VCaP (cell line): ENCODE data around the gene ZNF117.
"Not testable (repeated sequence)": the region's sequence is repeated elsewhere in the genome, so short reads cannot be mapped to it uniquely, and the experiment has no call there.

ENCODE experiments used
- H3K27ac ChIP-seq: fragments of 450-650 bp; 2 replicates; pipeline ENCODE4 v1.5.1; 2017
- CTCF ChIP-seq: fragments of 450-650 bp; conservative IDR thresholded peaks from 2 replicates; pipeline ENCODE4 v1.5.1; 2017; ENCODE audit warnings: mild to moderate bottlenecking, moderate library complexity

Gene ZNF117

GRCh38 chr7:64934478-64934877, 56.4 kb downstream of the ZNF117 start:
- TF ChIP-seq CTCF, result no peak

GRCh38 chr7:64928252-64929187, 62.3 kb downstream of the ZNF117 start:
- not testable (repeated sequence) for H3K27ac ChIP-seq

More at GRCh38 chr7:64934478-64934877, 56.4 kb downstream of the ZNF117 start:
- no peak overlapping the region for H3K27ac ChIP-seq
